ENCODE results near the gene SPECC1.

Gene SPECC1

DNA sequence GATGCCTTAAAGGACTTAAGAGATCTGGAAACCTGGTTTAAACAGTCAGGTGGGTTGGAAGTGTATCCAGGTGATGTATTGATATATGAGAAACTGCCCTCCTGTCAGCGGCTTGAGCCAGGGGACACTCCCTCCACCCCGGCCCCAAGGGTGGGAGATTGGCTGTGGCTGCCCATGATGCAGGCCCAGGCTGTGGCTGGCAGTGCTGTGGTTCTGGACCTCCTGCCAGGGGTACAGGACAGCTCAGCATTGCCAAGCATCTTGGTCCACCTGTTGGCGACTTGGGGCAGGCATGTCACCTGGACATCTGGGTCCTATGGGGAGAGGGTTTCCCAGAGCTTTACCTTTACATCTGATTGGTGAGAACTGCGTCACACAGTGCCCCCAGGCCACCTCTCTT, 201.0 kb downstream of the SPECC1 start:
- TF ChIP-seq, protein P1, sequence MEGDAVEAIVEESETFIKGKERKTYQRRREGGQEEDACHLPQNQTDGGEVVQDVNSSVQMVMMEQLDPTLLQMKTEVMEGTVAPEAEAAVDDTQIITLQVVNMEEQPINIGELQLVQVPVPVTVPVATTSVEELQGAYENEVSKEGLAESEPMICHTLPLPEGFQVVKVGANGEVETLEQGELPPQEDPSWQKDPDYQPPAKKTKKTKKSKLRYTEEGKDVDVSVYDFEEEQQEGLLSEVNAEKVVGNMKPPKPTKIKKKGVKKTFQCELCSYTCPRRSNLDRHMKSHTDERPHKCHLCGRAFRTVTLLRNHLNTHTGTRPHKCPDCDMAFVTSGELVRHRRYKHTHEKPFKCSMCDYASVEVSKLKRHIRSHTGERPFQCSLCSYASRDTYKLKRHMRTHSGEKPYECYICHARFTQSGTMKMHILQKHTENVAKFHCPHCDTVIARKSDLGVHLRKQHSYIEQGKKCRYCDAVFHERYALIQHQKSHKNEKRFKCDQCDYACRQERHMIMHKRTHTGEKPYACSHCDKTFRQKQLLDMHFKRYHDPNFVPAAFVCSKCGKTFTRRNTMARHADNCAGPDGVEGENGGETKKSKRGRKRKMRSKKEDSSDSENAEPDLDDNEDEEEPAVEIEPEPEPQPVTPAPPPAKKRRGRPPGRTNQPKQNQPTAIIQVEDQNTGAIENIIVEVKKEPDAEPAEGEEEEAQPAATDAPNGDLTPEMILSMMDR (IDR thresholded peaks at IDR 0.05; ENCODE audit: insufficient read depth, low read depth, low read length, missing control alignments) = no peak
- H3K4me3 ChIP-seq (ENCODE audit: low read length) = no peak overlapping the region
- no peak for DNase-seq (ENCODE audit: low read depth)

DNA sequence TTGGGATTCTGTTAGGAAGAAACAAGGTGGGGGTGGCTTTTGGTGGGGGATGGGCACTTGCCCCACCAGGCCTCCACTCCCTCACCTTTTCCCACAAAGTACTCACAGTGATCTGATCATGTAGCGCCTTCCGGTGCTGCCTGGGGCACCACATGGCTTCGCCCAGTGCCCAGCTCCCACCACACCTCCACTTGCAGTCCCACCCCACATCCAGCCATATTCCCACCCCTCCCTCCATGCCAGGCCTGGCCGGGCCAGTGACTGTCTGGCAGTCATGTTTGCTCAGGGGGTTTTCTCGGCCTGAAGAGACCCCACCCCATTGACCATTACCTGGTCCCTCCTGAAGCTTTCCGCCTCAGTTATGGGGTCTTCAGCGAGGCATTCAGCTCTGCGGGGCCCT, 201.5 kb downstream of the SPECC1 start:
- no peak overlapping the region for H3K4me3 ChIP-seq (ENCODE audit: low read length)
- TF ChIP-seq, protein P1 (IDR thresholded peaks at IDR 0.05; ENCODE audit: insufficient read depth, low read depth, low read length, missing control alignments) = no peak
- DNase-seq (ENCODE audit: low read depth) = no peak

DNA sequence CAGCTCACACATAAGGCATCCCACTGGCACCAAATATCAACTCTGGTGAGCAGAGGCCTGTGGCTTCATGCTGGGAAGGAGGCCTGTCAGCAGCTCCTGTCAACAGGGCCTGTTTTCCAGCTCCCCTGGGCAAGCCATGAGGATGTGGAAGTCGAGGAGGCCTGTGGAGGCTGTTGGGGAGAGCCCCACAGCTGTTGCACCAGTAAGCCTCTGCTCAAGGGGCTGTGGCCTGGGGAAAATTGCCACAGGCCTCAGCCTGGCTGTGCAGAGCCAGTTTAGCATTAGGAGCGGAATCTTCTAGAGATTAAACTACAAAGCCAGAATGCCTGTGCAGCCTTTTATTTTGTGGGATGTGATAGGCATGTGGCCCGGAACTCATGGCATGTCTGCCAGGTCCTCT, 202.1 kb downstream of the SPECC1 start:
- TF ChIP-seq, protein P1 (IDR thresholded peaks at IDR 0.05; ENCODE audit: insufficient read depth, low read depth, low read length, missing control alignments) = no peak
- DNase-seq (ENCODE audit: low read depth) = no peak
- no peak overlapping the region for H3K4me3 ChIP-seq (ENCODE audit: low read length)

DNA sequence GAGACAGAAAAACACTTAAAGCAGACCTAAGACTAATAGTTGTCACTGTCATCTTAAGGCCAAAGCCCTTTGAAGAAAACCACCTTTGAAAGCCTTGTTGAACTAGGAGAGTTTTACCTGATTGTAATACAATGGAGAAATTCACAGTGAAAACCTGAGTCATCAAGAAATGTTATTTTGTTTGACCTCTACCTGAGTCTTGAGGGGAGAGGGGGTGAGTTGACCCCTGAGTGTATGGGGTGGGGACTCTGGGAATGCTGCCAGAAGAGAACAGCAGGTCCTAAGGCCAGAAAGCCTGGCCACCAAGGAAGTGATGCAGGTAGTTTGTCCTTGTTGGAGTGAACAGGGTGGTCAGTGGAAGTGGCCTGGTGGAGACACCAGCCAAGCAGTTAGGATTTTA, 204.3 kb downstream of the SPECC1 start:
- no peak for DNase-seq (ENCODE audit: low read depth)
- TF ChIP-seq, protein P1 (IDR thresholded peaks at IDR 0.05; ENCODE audit: insufficient read depth, low read depth, low read length, missing control alignments) = no peak
- no peak overlapping the region for H3K4me3 ChIP-seq (ENCODE audit: low read length)

DNA sequence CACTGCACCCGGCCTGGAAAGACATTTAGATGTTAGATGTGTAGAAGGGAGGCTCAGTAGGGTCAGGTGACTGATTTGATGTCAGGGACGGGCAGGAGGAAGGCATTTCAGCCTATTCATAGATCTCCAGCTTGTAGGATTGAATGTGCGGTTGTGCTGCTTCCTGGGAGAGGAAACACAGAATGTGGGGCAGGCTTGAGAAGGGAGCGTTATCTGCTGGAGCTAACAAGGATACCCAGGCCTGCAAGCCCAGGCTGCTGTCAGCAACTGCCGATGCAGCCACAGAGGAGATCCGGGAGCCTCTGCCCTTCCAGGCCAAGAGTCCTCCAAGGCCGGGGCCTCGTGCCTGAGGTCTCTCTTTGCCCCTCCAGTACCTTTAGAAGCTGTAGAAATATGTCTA, 205.6 kb downstream of the SPECC1 start:
- no peak overlapping the region for H3K4me3 ChIP-seq (ENCODE audit: low read length)
- no peak for DNase-seq (ENCODE audit: low read depth)
- TF ChIP-seq, protein P1 (IDR thresholded peaks at IDR 0.05; ENCODE audit: insufficient read depth, low read depth, low read length, missing control alignments) = no peak

DNA sequence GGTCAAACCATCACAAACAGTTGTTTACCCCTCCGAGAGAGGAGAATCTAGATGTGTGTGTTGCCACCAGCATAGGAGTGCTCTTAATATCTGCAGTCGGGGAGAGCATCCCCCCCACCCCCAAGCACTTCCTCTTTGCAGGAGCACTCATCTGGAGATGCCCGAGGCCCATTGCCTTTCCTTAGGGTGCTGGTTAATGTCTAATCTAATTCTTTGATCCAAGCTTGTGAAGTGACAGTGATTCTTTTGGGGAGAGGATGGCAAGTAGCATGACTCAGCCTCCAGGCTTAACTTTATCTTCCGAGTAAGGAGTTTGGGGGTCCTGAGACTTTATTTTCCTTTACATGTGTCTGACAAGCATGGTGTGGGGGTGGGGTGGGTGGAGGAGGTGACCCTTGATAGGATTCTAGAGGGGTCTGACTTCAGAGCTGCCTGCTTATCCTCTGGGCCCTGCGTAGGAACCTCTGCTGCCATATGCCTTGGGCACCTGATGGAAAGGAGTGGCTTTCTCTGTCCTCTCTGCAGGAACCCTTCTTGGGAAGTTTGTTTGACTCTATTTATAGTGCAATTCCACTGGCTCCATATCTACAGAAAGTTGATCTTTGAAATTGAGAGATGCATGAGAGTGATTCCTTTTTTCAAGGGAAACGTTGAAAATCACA, 207.1 kb downstream of the SPECC1 start:
- DNase-seq (ENCODE audit: low read depth) = no peak
- TF ChIP-seq, protein P1 (IDR thresholded peaks at IDR 0.05; ENCODE audit: insufficient read depth, low read depth, low read length, missing control alignments) = no peak
- no peak overlapping the region for H3K4me3 ChIP-seq (ENCODE audit: low read length)

DNA sequence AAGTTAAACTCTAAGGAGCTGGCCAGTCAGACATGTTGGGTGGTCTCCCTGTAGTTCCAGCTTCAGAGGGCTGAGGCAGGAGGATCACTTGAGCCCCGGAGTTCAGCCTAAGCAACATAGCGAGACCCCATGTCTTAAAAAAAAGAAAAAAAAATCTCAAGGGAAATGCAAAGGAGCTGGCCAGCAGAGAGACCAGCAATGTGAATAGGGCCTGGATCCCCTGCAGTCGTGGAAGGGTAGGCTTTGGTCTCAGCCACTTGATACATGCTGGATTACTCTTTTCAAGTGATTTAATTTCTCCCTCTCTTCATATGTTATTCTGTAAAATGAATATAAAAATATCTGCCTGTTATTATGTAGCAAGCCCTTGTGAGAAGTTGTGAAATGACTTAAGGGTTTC, 207.7 kb downstream of the SPECC1 start:
- DNase-seq (ENCODE audit: low read depth) = no peak
- TF ChIP-seq, protein P1 (IDR thresholded peaks at IDR 0.05; ENCODE audit: insufficient read depth, low read depth, low read length, missing control alignments) = no peak

More for the DNA sequence above, 207.7 kb downstream of the SPECC1 start:
- no peak overlapping the region for H3K4me3 ChIP-seq (ENCODE audit: low read length)

Measured in epithelial cell of esophagus (primary cell).